ENCODE results near the gene CHKA.
A peak's percentile ranks its signal among the peaks of the same experiment; 100 is the strongest.

CHKA gene

DNA sequence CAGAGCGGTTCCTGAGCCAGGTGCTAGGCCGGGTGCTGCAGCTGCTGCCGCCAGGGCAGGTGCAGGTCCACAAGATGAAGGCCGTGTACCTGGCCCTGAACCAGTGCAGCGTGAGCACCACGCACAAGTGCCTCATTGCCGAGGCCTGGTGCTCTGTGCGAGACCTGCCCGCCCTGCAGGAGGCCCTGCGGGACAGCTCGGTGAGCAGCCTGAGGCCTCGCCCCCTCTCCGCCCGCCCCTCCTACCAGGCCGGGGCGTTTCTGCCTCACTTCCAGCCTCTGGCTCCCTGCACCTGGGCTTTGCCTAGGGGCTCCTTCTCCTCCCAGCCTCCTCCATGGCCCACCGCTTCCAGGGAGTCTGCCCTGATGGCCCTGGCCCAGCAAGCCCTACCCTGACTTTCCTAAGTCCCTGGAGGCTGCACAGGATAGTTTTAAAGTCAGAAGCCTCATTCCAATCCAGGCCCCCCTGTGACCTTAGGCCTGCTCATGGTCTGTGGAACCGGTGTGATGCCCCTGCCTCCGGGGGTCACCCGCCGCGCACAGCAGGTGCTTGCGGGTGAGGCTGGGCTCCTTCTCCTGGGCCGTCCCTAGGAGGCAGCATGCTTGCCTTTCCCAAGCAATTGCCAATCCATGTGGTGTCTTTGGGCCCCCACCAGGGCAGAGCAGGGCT, 76.9 kb downstream of the CHKA start:
- no peak for DNase-seq (ENCODE audit: low read depth in 3 of 3)

- DNase-seq (ENCODE audit: low read depth in 3 of 3), result no peak
These were observed 77.6 kb downstream of the CHKA start for GRCh38 chr11:68043349-68044144.

- DNase-seq (ENCODE audit: low read depth in 3 of 3), result no peak
These were observed 78.2 kb downstream of the CHKA start for GRCh38 chr11:68043029-68043348.

DNA sequence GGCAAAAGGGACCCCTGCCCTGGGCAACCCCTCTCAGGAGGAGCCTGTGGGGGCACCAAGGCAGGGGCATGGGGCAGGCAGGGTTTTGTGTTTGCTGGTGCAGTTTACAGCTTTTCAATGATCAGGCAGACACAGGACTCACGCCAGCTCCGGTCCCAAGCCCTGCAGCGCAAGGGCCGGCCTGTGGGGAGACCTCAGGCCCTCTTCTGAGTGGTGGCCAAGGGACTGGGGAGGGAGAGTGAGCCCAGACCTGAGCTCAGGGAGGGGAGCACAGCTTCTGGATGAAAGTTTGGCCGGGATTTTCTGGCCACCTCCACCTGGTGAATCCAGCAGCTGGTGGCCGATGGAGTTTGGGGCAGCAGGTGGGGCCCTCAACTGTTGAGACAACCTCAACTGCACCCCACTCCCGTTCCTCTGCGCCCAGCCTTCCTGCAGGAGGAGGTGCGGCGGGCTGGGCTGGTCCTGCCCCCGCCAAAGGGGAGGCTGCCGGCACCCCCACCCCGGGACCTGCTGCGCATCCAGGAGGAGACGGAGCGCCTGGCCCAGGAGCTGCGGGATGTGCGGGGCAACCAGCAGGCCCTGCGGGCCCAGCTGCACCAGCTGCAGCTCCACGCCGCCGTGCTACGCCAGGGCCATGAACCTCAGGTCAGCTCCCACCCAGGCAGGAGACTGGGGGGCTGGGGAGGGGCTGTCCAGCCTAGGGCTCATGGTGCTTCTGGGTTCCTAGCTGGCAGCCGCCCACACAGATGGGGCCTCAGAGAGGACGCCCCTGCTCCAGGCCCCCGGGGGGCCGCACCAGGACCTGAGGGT, 78.8 kb downstream of the CHKA start:
- DNase-seq (ENCODE audit: low read depth in 3 of 3), result no peak

DNA sequence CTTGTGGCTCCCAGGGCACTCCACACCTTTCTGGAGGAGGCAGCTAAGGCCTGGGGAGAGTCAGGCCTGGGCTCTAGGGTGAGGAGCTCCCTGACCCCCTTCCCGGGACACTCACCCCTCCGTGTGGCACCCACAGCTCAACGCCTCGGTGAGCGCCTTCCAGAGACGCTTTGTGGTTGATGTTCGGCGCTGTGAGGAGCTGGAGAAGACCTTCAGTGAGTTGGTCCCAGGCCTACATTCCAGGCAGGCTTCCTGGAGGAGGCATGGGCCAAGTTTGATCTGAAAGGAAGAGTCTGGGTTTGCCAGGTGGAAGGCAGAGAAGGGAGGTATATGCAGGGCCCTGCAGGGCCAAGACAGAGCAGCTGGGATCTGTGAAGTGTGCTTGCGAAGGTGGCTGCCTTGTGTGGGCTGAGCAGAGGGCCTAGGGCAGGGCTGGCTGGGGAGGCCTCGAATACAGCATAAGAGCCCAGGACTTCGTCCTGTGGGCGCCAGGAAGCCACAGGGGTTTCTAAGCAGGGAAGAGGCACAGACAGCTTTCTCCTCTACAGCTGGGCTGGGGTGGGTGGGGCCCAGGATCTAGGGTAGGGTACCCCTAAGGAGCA, 79.5 kb downstream of the CHKA start:
- DNase-seq (ENCODE audit: low read depth in 3 of 3), result no peak

DNA sequence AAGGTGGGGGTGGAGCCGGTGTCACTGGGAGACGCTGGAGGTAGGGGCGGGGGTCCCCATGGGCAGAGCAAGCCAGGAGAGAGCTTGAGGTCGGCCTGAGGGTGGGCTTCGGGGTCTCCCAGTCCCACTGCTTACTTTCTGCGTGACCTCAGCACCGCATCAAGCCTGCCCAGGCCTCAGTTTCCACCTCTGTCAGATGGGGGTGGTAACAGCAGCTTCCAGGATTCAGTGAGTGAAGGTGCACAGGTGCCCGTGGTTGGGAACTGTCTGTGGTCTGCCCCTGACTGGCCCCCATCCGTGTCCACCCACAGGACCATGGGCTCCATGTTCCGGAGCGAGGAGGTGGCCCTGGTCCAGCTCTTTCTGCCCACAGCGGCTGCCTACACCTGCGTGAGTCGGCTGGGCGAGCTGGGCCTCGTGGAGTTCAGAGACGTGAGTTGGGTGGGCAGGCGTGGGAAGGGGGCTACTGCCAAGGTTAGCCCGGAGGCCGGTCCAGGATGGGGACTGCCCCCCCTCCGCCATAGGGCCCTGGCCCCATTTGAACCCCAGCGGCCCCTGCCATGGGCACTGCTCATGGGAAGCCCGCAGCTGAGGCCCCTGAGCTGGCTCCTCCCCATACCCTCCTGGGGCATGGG, 80.1 kb downstream of the CHKA start:
- no peak for DNase-seq (ENCODE audit: low read depth in 3 of 3)

- DNase-seq (ENCODE audit: low read depth in 3 of 3), result no peak
These were observed 80.9 kb downstream of the CHKA start for GRCh38 chr11:68040101-68040956.

- no peak for DNase-seq (ENCODE audit: low read depth in 3 of 3)
These were observed 81.6 kb downstream of the CHKA start for GRCh38 chr11:68039526-68040086.

DNA sequence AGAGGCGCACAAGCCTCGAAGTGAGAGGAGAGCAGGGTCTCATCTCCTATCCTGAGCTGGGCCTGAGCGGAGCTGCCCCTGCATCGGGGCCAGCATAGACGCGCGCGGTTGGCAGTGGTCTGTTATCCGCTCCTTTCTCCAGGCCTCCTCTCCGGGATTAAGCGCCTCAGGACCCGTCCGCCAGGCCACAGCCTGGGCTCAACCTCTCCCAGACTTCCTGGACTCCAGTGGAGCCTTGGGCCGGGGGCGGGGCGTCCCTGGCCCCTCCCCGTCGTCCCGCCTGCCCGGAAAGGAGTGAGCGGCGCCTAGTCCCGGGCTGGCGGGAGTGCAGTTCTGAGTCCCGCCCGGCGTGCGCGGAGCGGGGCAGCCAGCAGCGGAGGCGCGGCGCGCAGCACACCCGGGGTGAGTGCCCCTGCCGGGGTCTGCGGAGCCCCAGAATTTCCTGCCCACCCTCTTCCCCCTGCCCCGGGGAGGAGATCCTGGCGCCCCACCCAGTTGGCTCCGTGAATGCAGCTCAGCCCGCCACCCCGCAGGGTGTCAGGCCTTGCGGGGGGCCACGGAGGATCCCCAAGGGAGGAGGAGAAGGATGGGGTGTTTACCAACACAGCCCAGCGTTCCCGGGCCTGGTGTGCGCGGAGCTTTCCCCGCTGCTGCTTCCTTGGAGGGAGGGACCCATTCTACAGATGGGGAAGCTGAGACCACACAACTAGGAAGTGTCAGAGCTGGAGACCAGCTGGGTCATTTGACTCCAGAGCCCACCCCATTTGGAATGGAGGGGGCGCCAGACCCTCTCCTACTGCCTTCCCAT, 82.3 kb downstream of the CHKA start, which contains the start of gene TCIRG1:
TSS of gene TCIRG1 (plus strand) at position 308 of the 808 bp plus-strand sequence. CDS start 2,247 bp downstream, outside the sequence.
- DNase-seq (ENCODE audit: low read depth in 3 of 3), result peak in 2 of 3 experiments; percentile 29 to 46

DNA sequence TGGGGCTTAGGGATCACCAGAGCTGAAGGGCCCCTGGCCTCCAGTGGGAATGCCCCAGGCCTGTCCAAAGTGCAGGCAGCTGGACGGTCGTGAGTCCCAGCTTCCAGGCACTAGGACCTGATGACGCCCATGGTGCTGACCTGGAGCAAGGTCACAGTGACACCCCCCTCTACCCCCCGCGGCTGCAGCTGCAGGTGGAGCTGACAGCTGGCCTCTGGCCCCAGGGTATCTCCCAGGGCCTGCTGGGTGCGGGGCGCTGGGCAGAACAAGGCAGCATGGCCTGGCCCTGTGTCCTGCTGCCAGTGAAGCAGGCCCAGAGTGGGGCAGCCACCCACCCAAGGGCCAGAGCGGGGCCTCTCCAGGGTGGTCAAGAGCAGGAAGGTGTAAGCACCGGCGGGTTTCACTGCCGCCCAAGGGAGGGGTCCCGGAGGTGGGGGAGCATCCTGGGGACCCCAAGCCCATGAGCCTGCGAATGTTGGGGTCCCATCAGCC, 82.9 kb downstream of the CHKA start:
- DNase-seq (ENCODE audit: low read depth in 3 of 3), result no peak

- DNase-seq (ENCODE audit: low read depth in 3 of 3), result no peak
These were observed 83.6 kb downstream of the CHKA start for GRCh38 chr11:68037411-68038225.

DNA sequence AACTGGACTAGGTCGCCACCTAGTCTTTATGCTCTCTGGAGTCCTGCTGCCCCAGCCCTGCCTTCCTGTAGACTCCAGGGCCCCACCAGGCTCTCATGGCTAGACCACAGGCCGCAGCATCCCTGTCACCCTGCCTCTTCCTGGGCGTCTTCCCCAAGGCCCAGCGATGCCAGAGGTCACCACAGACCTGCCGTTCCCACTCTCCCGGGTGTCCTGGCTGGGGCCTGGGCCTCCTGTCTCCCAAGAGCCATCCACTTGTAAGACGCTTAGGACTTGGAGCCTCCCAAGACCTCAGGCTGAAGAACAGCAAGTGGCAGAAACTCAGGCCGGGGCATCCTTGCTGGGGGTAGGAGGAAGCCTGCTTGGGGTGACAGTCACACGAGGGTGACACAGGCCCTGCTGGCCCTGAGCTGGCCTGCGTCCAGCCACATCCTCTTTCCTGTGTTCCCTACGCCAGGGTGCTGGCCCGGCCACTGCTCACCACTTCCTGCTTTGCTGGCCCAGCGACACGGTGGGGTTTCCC, 84.4 kb downstream of the CHKA start:
- no peak for DNase-seq (ENCODE audit: low read depth in 3 of 3)

DNA sequence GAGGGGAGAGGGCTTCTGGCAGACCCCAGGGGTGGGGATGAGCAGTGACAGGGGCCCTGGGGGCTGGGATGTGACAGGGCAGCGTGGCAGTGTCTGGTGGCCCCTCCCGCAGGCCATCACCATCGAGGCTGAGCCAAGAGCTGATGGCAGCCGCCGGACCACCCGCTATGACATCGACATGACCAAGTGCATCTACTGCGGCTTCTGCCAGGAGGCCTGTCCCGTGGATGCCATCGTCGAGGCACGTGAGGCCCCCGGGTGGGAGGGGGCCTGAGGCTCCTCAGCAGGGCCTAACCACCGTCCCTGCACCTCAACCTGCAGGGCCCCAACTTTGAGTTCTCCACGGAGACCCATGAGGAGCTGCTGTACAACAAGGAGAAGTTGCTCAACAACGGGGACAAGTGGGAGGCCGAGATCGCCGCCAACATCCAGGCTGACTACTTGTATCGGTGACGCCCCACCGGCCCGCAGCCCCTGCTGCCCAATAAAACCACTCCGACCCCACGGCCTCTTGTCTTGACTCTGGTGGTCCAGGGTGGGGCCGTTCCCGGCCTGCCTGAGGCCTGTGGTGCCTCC, 85.0 kb downstream of the CHKA start:
- no peak for DNase-seq (ENCODE audit: low read depth in 3 of 3)

DNA sequence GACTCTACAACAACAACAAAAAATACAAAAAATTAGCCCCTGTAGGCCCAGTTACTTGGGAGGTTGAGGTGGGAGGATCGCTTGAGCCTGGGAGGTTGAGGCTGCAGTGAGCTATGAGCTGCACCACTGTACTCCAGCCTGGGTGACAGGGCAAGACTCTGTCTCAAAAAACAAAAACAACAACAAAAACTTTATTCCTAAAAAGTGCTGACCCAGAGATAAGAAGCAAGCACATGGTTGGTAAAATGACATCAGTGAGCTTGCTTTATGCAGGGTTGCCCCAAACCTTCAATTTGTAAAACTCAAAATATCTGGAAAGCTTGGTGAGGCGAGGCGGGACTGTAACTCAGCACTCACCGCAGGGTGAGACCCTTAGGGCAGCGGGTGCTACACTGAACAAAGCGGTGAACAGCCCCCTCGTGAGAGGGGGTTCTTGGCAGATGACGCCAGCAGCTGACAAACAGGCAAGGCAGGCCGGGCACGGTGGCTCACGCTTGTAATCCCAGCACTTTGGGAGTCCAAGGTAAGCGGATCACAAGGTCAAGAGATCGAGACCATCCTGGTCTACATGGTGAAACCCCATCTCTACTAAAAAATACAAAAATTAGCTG, 85.8 kb downstream of the CHKA start:
- DNase-seq (ENCODE audit: low read depth in 3 of 3), result no peak

DNA sequence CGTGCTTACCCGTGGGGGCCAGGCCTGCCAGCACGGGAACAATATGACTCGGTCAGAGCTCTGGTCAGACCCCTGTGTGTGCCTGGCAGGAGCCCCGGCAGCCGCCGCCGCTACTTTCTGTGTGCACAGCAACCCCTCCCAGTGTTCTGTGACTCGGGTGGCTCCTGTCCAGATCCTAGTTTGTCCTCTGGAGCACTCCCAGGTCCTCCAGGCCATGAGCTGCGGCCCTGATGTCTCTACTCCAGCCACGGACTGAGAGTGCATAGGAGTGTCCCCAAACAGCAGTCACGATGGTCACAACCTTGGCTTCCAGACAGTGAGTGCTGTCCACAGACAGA, 87.5 kb downstream of the CHKA start:
- DNase-seq (ENCODE audit: low read depth in 3 of 3), result no peak

DNA sequence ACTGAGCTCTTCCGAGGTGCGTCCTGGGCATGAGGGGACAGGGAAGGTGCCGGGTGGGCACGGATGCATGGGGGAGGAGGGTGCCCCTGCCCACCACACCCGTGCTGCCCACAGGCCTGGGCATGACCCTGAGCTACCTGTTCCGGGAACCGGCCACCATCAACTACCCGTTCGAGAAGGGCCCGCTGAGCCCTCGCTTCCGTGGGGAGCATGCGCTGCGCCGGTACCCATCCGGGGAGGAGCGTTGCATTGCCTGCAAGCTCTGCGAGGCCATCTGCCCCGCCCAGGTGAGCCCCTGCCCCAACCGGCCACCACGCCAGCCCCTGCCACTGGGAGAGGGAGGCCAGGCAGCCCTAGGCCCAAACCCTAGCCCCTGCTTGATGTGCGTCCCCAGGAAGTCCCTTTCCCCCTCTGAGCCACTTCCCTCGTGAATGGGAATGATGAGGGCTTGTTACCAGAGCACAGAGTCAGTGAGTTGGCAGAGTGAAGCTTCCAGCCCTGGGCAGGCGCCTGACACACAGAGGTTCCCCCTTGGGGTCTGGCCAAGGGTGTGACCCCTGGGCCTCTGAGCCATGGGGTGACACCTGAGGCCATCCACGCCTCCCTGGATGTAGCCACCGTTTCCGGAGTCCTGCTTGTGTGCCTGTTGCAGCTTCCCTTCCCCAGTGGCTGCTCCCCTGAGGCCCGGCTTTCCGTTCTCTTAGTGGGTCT, 88.0 kb downstream of the CHKA start:
- DNase-seq (ENCODE audit: low read depth in 3 of 3), result no peak

GRCh38 chr11:68032003-68032402, 89.2 kb downstream of the CHKA start:
- DNase-seq (ENCODE audit: low read depth in 3 of 3), result no peak

All from stimulated activated CD4-positive, alpha-beta T cell treated with anti-CD3 and anti-CD28 coated beads, TNF-alpha, amount 100 ng/mL, for 4 hours (primary cell).